HUES6 (cell line): Measurements from ENCODE around the gene ZMIZ1.
A peak's percentile ranks its signal among the peaks of the same experiment; 100 is the strongest.

Source experiments
- H3K27ac ChIP-seq: 2 replicates; pipeline ENCODE4 v1.7.0; 2013; ENCODE audit warnings: low read depth, mild to moderate bottlenecking, low read length, inconsistent platforms
- H3K27me3 ChIP-seq: 2 replicates; pipeline ENCODE4 v1.6.1; 2013; ENCODE audit warnings: low read length; ENCODE audit not compliant: control insufficient read depth, insufficient read depth
- H3K36me3 ChIP-seq: 2 replicates; pipeline ENCODE4 v1.6.1; 2013; ENCODE audit warnings: low read length; ENCODE audit not compliant: control insufficient read depth, insufficient read depth
- H3K4me1 ChIP-seq: 2 replicates; pipeline ENCODE4 v1.6.1; 2013; ENCODE audit warnings: low read length; ENCODE audit not compliant: control insufficient read depth, insufficient read depth
- H3K4me3 ChIP-seq: 2 replicates; pipeline ENCODE4 v1.5.1; 2013; ENCODE audit warnings: low read depth, low read length
- H3K9ac ChIP-seq: one replicate; pipeline ENCODE4 v1.6.1; 2013; ENCODE audit warnings: mild to moderate bottlenecking, low read length
- H3K9me3 ChIP-seq: 2 replicates; pipeline ENCODE4 v1.6.1; 2013; ENCODE audit warnings: low read depth, low read length; ENCODE audit not compliant: control insufficient read depth, insufficient read depth

ZMIZ1 gene

GRCh38 chr10:79346388-79347225 is 277.8 kb downstream of the ZMIZ1 start:
- Histone ChIP-seq H3K9me3 (no peaks in the 10 kb centered on the region), H3K36me3 (peaks cover 30% of the 10 kb centered on the region), H3K27ac (no peak overlapping the region), H3K9ac (no peak overlapping the region), H3K4me1 (peaks cover 20% of the 10 kb centered on the region), H3K27me3 (no peaks in the 10 kb centered on the region), H3K4me3 (peak overlapping the region; percentile 4; the same call in 1 of the 2 replicates)

- peaks cover 38% of the 10 kb centered on the region for H3K36me3 ChIP-seq
- peak within 1 kb of the TSS; percentile 91 for H3K9ac ChIP-seq
Measured at GRCh38 chr10:79347226-79347893, 278.6 kb downstream of the ZMIZ1 start, which contains the start of gene PPIF. Gene PPIF, plus strand, starts transcription at chr10:79347469. Its CDS starts 80 bp downstream, at chr10:79347549.

GRCh38 chr10:79347894-79348639 is 279.3 kb downstream of the ZMIZ1 start:
- Histone ChIP-seq H3K27ac (peak overlapping the region; percentile 78), H3K36me3 (peaks cover 45% of the 10 kb centered on the region), H3K4me3 (peak overlapping the region; percentile 86), H3K27me3 (no peaks in the 10 kb centered on the region), H3K4me1 (peaks cover 20% of the 10 kb centered on the region), H3K9me3 (no peaks in the 10 kb centered on the region), H3K9ac (peak overlapping the region; percentile 91)

More at GRCh38 chr10:79347226-79347893, 278.6 kb downstream of the ZMIZ1 start, which contains the start of gene PPIF:
- Histone ChIP-seq H3K27ac (peak within 1 kb of the TSS; percentile 78), H3K4me3 (peak within 1 kb of the TSS; percentile 86), H3K27me3 (no peaks in the 10 kb centered on the region), H3K9me3 (no peaks in the 10 kb centered on the region), H3K4me1 (peaks cover 20% of the 10 kb centered on the region)

- no peaks in the 10 kb centered on the region for H3K27me3 ChIP-seq
- no peak overlapping the region for H3K9ac ChIP-seq
- H3K27ac ChIP-seq: no peak overlapping the region
- H3K9me3 ChIP-seq: no peaks in the 10 kb centered on the region
- peak overlapping the region; percentile 86; the same call in 1 of the 2 replicates for H3K4me3 ChIP-seq
- peaks cover 20% of the 10 kb centered on the region for H3K4me1 ChIP-seq
- H3K36me3 ChIP-seq: peaks cover 51% of the 10 kb centered on the region
Measured at GRCh38 chr10:79348640-79348988, 279.8 kb downstream of the ZMIZ1 start.

- Histone ChIP-seq H3K4me1 (peaks cover 20% of the 10 kb centered on the region), H3K36me3 (peaks cover 55% of the 10 kb centered on the region), H3K4me3 (no peak overlapping the region), H3K27me3 (no peaks in the 10 kb centered on the region), H3K9ac (no peak overlapping the region), H3K9me3 (no peaks in the 10 kb centered on the region), H3K27ac (no peak overlapping the region)
Measured at GRCh38 chr10:79349072-79349491, 280.3 kb downstream of the ZMIZ1 start.

- Histone ChIP-seq H3K9ac (no peak overlapping the region), H3K27ac (no peak overlapping the region), H3K4me3 (no peak overlapping the region)
Measured at GRCh38 chr10:79349766-79350406, 281.1 kb downstream of the ZMIZ1 start.

GRCh38 chr10:79350407-79351154 is 281.8 kb downstream of the ZMIZ1 start:
- Histone ChIP-seq H3K4me1 (peaks cover 19% of the 10 kb centered on the region), H3K4me3 (no peak overlapping the region), H3K36me3 (peaks cover 70% of the 10 kb centered on the region), H3K27ac (no peak overlapping the region), H3K9me3 (no peaks in the 10 kb centered on the region), H3K9ac (no peak overlapping the region), H3K27me3 (no peaks in the 10 kb centered on the region)

More at GRCh38 chr10:79349766-79350406, 281.1 kb downstream of the ZMIZ1 start:
- Histone ChIP-seq H3K36me3 (peaks cover 63% of the 10 kb centered on the region), H3K27me3 (no peaks in the 10 kb centered on the region), H3K4me1 (peaks cover 20% of the 10 kb centered on the region), H3K9me3 (no peaks in the 10 kb centered on the region)

- H3K27ac ChIP-seq: no peak overlapping the region
- no peak overlapping the region for H3K9ac ChIP-seq
- H3K9me3 ChIP-seq: no peaks in the 10 kb centered on the region
- no peak overlapping the region for H3K4me3 ChIP-seq
- peaks cover 16% of the 10 kb centered on the region for H3K4me1 ChIP-seq
- H3K36me3 ChIP-seq: peaks cover 70% of the 10 kb centered on the region
- no peaks in the 10 kb centered on the region for H3K27me3 ChIP-seq
Measured at GRCh38 chr10:79351332-79351731, 282.6 kb downstream of the ZMIZ1 start.

GRCh38 chr10:79352035-79352877 is 283.5 kb downstream of the ZMIZ1 start:
- Histone ChIP-seq H3K9ac (no peak overlapping the region), H3K4me1 (peaks cover 8% of the 10 kb centered on the region; the same call in 1 of the 2 replicates), H3K9me3 (no peaks in the 10 kb centered on the region), H3K27me3 (no peaks in the 10 kb centered on the region), H3K27ac (no peak overlapping the region), H3K36me3 (peaks cover 70% of the 10 kb centered on the region), H3K4me3 (no peak overlapping the region)
